Measurements from ENCODE around the gene KCNJ15. TPM values are rescaled to one million over a fixed set of nuclear protein-coding genes. Genes with fewer than 3 reads are reported as not detected.

The KCNJ15 gene
- polyA plus RNA-seq, 1 donor from 2014 or later = not detected

DNA sequence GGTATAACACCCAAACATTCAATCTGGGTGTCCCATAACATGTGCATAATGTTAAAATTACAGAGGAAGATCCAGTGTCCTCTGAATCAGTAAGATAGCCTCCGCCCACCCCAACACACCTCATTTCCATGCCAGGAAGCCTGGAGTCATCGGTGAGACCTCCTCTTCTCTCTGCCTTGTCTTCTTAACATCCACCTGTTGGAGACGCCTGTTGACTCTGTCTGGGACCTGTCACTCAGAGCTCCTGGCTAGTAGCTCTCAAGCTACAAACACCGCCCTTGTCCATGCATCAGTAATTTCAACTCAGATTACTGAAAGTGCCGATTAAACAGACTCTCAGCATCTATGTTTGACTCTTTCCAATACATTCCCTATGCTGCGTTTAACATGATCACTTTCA, 27.4 kb downstream of the KCNJ15 start:
- H3K4me3 ChIP-seq (ENCODE audit: low read length) = no peak overlapping the region
- no peaks in the 10 kb centered on the region for H3K9me2 ChIP-seq (ENCODE audit: insufficient read depth, low read length)
- no peak overlapping the region for H3K9ac ChIP-seq (ENCODE audit: low read length)
- H3K36me3 ChIP-seq (ENCODE audit: insufficient read depth, low read length) = no peaks in the 10 kb centered on the region
- H3K9me3 ChIP-seq (ENCODE audit: low read length) = no peaks in the 10 kb centered on the region
- no peak overlapping the region for H3K4me2 ChIP-seq (ENCODE audit: low read length)
- no peaks in the 10 kb centered on the region for H4K20me1 ChIP-seq (ENCODE audit: insufficient read depth)
- no peaks in the 10 kb centered on the region for H3K79me2 ChIP-seq (replicated peaks; ENCODE audit: insufficient read depth, low read length)
- H2AFZ ChIP-seq (ENCODE audit: low read depth, low read length) = no peak overlapping the region
- no peak for TF ChIP-seq SMC3 (conservative IDR thresholded peaks at IDR 0.05; ENCODE audit: poor library complexity)
- no peak for TF ChIP-seq TAF1 (IDR thresholded peaks at IDR 0.05; ENCODE audit: low read depth)
- no peak overlapping the region for H3K27ac ChIP-seq (ENCODE audit: low read length)
- H3K27me3 ChIP-seq (ENCODE audit: insufficient read depth, low read depth, low read length) = no peaks in the 10 kb centered on the region
- H3F3A ChIP-seq (ENCODE audit: insufficient read depth, low read length, poor library complexity, severe bottlenecking) = no peaks in the 10 kb centered on the region

DNA sequence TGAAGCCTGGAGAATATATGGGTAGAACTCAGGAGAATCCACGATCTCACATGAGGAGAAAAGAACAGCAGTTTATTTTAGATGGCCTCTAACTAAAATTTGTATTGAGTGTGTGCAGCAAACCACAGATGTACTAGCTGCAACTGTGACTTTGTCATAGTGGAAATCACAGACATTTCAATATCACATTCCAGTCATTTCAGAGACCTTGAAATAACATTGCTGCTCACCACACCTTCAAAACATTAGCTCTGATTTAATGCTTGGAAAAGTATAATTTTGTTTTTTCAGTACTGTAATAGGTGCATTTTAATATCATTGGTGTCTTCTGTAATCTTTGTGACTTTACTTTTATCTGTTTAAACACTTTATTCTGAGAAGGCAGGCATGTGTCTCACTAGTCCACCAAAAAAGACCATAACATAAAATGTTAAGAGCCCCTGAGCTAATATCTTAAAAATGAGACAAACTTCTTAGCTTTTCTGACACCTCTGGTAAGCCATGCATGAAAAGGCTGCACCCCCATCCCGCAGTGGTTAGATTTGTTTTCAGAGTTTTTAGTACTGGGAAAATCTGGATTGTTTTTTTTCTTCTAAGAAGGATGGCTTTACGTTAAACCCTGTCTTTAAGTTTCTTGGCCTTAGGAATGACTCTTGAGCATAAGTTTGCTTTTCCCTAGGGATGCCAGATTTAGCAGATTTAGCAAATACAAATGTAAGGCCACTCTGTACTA, 30.1 kb downstream of the KCNJ15 start:
- no peaks in the 10 kb centered on the region for H3F3A ChIP-seq (ENCODE audit: insufficient read depth, low read length, poor library complexity, severe bottlenecking)
- H3K9me2 ChIP-seq (ENCODE audit: insufficient read depth, low read length) = no peaks in the 10 kb centered on the region
- TF ChIP-seq TAF1 (IDR thresholded peaks at IDR 0.05; ENCODE audit: low read depth) (no peak), SMC3 (conservative IDR thresholded peaks at IDR 0.05; ENCODE audit: poor library complexity) (no peak), RAD21 (conservative IDR thresholded peaks at IDR 0.05) (no peak), EP300 (conservative IDR thresholded peaks at IDR 0.05; ENCODE audit: poor library complexity, severe bottlenecking) (no peak)
- TF ChIP-seq, protein P1, sequence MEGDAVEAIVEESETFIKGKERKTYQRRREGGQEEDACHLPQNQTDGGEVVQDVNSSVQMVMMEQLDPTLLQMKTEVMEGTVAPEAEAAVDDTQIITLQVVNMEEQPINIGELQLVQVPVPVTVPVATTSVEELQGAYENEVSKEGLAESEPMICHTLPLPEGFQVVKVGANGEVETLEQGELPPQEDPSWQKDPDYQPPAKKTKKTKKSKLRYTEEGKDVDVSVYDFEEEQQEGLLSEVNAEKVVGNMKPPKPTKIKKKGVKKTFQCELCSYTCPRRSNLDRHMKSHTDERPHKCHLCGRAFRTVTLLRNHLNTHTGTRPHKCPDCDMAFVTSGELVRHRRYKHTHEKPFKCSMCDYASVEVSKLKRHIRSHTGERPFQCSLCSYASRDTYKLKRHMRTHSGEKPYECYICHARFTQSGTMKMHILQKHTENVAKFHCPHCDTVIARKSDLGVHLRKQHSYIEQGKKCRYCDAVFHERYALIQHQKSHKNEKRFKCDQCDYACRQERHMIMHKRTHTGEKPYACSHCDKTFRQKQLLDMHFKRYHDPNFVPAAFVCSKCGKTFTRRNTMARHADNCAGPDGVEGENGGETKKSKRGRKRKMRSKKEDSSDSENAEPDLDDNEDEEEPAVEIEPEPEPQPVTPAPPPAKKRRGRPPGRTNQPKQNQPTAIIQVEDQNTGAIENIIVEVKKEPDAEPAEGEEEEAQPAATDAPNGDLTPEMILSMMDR (IDR thresholded peaks at IDR 0.05; ENCODE audit: poor library complexity, severe bottlenecking) = no peak
- H3K4me3 ChIP-seq (ENCODE audit: low read length) = no peak overlapping the region
- no peak overlapping the region for H3K27ac ChIP-seq (ENCODE audit: low read length)
- no peak overlapping the region for H2AFZ ChIP-seq (ENCODE audit: low read depth, low read length)
- no peaks in the 10 kb centered on the region for H3K27me3 ChIP-seq (ENCODE audit: insufficient read depth, low read depth, low read length)
- H3K79me2 ChIP-seq (replicated peaks; ENCODE audit: insufficient read depth, low read length) = no peaks in the 10 kb centered on the region
- no peak overlapping the region for H3K9ac ChIP-seq (ENCODE audit: low read length)
- no peaks in the 10 kb centered on the region for H3K36me3 ChIP-seq (ENCODE audit: insufficient read depth, low read length)
- no peaks in the 10 kb centered on the region for H4K20me1 ChIP-seq (ENCODE audit: insufficient read depth)
- no peak overlapping the region for H3K4me2 ChIP-seq (ENCODE audit: low read length)
- no peaks in the 10 kb centered on the region for H3K9me3 ChIP-seq (ENCODE audit: low read length)

DNA sequence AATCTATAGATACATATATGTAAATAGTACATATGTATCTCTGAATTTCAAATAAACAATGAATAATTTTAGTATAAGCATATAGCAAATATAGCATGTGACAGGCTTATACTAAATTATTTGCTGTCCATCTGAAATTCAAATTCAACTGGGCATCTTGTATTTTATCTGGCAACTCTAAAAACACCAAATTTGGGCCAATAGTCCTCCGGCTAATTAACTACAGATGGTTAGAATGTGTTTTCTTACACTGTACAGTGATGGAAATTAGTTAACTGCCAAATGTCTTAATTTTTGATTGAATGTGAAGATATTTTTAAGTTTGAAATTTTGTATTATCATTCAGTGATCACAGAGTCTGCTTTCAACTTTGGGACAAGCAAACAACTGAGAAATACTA, 30.7 kb downstream of the KCNJ15 start:
- H3K36me3 ChIP-seq (ENCODE audit: insufficient read depth, low read length) = no peaks in the 10 kb centered on the region

More for the DNA sequence above, 30.7 kb downstream of the KCNJ15 start:
- Histone ChIP-seq H2AFZ (ENCODE audit: low read depth, low read length) (no peak overlapping the region), H3F3A (ENCODE audit: insufficient read depth, low read length, poor library complexity, severe bottlenecking) (no peaks in the 10 kb centered on the region), H3K27ac (ENCODE audit: low read length) (no peak overlapping the region), H3K4me3 (ENCODE audit: low read length) (no peak overlapping the region), H3K4me2 (ENCODE audit: low read length) (no peak overlapping the region), H3K9me3 (ENCODE audit: low read length) (no peaks in the 10 kb centered on the region), H3K27me3 (ENCODE audit: insufficient read depth, low read depth, low read length) (no peaks in the 10 kb centered on the region), H3K9ac (ENCODE audit: low read length) (no peak overlapping the region), H3K9me2 (ENCODE audit: insufficient read depth, low read length) (no peaks in the 10 kb centered on the region), H4K20me1 (ENCODE audit: insufficient read depth) (no peaks in the 10 kb centered on the region), H3K79me2 (replicated peaks; ENCODE audit: insufficient read depth, low read length) (no peaks in the 10 kb centered on the region)
- no peak for TF ChIP-seq TAF1 (IDR thresholded peaks at IDR 0.05; ENCODE audit: low read depth)
- no peak for TF ChIP-seq EZH2 (IDR thresholded peaks at IDR 0.05; ENCODE audit: borderline replicate concordance, insufficient read depth, low read length, poor library complexity, severe bottlenecking)
- TF ChIP-seq, protein P2, sequence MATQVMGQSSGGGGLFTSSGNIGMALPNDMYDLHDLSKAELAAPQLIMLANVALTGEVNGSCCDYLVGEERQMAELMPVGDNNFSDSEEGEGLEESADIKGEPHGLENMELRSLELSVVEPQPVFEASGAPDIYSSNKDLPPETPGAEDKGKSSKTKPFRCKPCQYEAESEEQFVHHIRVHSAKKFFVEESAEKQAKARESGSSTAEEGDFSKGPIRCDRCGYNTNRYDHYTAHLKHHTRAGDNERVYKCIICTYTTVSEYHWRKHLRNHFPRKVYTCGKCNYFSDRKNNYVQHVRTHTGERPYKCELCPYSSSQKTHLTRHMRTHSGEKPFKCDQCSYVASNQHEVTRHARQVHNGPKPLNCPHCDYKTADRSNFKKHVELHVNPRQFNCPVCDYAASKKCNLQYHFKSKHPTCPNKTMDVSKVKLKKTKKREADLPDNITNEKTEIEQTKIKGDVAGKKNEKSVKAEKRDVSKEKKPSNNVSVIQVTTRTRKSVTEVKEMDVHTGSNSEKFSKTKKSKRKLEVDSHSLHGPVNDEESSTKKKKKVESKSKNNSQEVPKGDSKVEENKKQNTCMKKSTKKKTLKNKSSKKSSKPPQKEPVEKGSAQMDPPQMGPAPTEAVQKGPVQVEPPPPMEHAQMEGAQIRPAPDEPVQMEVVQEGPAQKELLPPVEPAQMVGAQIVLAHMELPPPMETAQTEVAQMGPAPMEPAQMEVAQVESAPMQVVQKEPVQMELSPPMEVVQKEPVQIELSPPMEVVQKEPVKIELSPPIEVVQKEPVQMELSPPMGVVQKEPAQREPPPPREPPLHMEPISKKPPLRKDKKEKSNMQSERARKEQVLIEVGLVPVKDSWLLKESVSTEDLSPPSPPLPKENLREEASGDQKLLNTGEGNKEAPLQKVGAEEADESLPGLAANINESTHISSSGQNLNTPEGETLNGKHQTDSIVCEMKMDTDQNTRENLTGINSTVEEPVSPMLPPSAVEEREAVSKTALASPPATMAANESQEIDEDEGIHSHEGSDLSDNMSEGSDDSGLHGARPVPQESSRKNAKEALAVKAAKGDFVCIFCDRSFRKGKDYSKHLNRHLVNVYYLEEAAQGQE (IDR thresholded peaks at IDR 0.05; ENCODE audit: borderline replicate concordance) = no peak
